ENCODE data around the gene HFM1.
"Not testable (repeated sequence)": the region's sequence is repeated elsewhere in the genome, so short reads cannot be mapped to it uniquely, and the experiment has no call there.

HFM1 gene

DNA sequence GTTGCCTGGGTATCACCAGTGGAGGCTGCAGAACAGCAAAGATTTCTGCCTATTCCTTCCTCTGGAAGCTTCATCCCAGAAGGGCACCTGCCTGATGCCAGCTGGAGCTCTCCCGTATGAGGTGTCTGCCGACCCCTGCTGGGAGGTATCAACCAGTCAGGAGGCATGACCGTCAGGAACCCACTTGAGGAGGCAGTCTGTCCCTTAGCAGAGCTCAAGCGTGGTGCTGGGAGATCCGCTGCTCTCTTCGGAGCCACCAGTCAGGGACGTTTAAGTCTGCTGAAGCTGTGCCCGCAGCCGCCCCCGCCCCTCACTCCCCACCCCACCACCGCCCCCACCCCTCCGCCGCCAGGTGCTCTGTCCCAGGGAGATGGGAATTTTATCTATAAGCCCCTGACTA lies 23.1 kb upstream of the HFM1 start:
- no peak overlapping the region for H3K4me3 ChIP-seq (ENCODE audit: low read depth, low read length)
- TF ChIP-seq, protein P1, sequence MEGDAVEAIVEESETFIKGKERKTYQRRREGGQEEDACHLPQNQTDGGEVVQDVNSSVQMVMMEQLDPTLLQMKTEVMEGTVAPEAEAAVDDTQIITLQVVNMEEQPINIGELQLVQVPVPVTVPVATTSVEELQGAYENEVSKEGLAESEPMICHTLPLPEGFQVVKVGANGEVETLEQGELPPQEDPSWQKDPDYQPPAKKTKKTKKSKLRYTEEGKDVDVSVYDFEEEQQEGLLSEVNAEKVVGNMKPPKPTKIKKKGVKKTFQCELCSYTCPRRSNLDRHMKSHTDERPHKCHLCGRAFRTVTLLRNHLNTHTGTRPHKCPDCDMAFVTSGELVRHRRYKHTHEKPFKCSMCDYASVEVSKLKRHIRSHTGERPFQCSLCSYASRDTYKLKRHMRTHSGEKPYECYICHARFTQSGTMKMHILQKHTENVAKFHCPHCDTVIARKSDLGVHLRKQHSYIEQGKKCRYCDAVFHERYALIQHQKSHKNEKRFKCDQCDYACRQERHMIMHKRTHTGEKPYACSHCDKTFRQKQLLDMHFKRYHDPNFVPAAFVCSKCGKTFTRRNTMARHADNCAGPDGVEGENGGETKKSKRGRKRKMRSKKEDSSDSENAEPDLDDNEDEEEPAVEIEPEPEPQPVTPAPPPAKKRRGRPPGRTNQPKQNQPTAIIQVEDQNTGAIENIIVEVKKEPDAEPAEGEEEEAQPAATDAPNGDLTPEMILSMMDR (IDR thresholded peaks at IDR 0.05; ENCODE audit: low read depth, low read length) = no peak

DNA sequence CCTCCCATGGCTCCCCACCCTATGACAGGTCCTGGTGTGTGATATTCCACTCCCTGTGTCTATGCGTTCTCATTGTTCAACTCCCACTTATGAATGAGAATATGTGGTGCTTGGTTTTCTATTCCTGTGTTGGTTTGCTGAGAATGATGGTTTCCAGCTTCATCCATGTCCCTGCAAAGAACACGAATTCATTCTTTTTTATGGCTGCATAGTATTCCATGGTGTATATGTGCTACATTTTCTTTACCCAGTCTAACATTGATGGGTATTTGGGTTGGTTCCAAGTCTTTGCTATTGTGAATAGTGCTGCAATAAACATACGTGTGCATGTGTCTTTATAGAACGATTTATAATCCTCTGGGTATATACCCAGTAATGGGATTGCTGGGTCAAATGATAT lies 17.9 kb upstream of the HFM1 start:
- not testable (repeated sequence) for H3K4me3 ChIP-seq (ENCODE audit: low read depth, low read length)

DNA sequence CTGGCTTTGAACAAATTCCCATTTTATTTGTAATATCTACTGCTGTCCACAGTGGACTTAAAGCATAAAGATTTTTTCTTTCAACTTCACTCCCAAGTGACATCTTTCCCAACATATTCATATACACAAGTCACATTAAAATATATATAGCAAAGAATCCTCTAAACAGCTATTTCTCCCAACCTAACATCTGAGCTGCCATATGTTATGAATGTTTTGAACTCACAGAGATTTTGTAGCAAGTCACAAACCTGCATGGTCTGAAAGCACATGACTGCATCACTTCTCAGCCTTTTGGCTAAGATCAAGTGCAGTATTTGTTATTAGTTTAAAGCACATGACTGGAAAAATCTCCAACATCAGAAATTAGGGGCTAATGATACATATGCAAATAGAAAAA lies 7.7 kb upstream of the HFM1 start:
- TF ChIP-seq, protein P1 (IDR thresholded peaks at IDR 0.05; ENCODE audit: low read depth, low read length) = no peak
- no peak overlapping the region for H3K4me3 ChIP-seq (ENCODE audit: low read depth, low read length)

DNA sequence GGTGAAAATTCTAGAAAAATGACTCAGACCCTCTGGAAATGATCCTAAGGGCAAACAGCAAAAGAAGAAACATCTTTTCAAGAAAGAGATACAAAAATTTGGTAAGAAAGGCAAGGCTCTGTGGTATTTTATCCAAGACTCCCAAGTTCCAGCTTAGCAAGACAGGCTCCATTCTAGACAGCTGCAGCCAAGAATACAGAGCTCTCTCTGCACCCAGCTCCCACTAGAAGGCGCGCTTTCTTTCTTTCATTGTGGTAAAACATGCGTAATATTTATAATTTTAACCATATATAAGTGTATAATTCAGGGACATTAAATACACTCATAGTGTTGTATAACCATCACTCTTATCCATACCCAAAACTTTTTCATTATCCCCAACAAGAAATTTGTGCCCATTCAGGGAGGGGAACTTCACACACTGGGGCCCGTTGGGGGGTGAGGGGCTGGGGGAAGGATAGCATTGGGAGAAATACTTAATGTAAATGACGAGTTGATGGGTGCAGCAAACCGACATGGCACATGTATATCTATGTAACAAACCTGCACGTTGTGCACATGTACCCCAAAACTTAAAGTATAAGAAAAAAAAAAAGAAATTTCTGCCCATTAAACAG lies 2.2 kb upstream of the HFM1 start:
- TF ChIP-seq, protein P1 (IDR thresholded peaks at IDR 0.05; ENCODE audit: low read depth, low read length) = peak; percentile 24; the same call in 1 of the 2 replicates
- H3K4me3 ChIP-seq (ENCODE audit: low read depth, low read length) = no peak overlapping the region

DNA sequence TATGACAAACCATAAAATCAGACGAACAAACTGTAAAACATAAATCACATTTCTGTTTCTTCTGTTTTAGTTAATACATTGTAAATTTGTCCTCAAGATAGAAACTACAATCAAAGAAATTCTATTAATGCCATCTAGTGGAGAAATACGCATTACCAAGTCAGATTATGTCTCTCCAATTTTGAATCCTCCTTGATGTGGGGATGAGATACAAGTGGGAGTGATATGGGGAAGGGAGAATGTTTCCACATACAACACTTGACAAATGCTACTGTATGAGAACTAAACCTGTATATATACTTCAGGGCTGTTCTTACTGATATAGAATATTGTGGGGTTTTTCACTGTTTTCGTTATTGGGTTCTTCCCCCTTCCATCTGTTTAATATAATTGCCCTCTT lies 2.6 kb downstream of the HFM1 start:
- TF ChIP-seq, protein P1 (IDR thresholded peaks at IDR 0.05; ENCODE audit: low read depth, low read length) = peak; percentile 8; the same call in 1 of the 2 replicates
- H3K4me3 ChIP-seq (ENCODE audit: low read depth, low read length) = no peak overlapping the region

DNA sequence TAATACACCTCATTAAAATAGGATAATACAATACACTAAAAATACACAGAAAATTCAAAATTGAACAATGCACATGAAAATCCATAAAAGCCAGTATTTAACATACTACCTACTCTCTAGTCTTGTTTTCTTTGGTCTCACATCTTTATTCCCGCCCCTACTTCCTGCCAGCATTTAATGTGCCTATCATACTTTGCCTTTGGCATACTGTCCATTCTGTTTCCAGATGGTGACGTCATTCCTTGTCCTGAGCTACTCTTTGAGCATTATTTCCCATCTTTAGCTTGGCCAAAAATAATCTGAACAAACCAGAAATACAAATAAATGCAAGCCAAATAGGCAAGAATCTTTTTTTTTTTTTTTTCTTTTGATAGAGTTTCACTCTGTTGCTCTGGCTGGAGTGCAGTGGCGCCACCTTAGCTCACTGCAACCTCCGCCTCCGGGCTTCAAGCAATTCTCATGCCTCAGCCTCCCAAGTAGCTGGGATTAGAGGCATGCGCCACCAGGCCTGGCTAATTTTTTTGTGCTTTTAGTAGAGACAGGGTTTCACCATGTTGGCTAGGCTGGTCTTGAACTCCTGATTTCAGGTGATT lies 4.4 kb downstream of the HFM1 start:
- TF ChIP-seq, protein P1 (IDR thresholded peaks at IDR 0.05; ENCODE audit: low read depth, low read length) = no peak
- no peak overlapping the region for H3K4me3 ChIP-seq (ENCODE audit: low read depth, low read length)

DNA sequence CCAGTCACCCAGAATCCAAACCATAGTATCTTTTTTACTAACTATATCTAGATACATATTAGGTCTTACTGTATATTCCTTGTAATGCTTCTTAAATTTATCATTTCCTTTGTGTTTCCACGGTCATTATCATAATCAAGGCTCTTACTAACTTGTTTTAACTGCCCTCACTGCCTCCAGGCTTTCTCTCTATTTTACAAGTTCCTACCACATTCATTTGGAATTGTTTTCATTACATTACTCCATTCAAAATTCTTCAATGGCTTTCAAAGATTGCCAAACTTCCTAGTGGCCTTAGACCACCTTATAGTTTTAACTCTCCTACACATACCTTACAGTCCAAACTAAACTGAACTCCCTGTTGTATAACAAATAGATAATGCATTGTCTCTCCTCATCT lies 6.3 kb downstream of the HFM1 start:
- H3K4me3 ChIP-seq (ENCODE audit: low read depth, low read length) = no peak overlapping the region
- TF ChIP-seq, protein P1 (IDR thresholded peaks at IDR 0.05; ENCODE audit: low read depth, low read length) = no peak

DNA sequence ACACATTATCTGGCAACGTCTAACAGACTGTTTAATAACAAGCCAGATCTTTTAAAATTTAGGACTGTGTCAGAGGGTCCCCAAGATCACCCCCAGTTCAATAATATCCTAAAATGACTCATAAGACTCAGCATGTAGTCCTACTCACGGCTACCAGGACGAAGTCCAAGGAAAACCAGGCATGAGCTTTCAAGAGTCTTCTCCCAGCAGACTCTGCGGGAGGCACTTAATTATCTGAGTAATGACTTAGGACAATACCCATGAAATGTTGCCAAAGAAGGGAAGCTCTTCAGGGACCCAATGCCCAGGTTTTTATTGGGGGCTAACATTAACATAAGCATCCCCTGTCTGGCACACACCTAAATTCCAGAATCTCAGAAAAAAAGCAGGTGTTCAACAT lies 7.0 kb downstream of the HFM1 start:
- H3K4me3 ChIP-seq (ENCODE audit: low read depth, low read length) = no peak overlapping the region
- TF ChIP-seq, protein P1 (IDR thresholded peaks at IDR 0.05; ENCODE audit: low read depth, low read length) = no peak

Measured in WI38 (cell line).